GM23338 (cell line): ENCODE data around the gene SLC6A1. TPM values are rescaled to one million over a fixed set of nuclear protein-coding genes. Genes with fewer than 3 reads are reported as not detected.

Experiments used
- ATAC-seq: fragments of 200-7000 bp; cut with Tn5 transposase; 3 replicates; pipeline ENCODE4 v1.9.1; 2020
- DNase-seq: peaks from one replicate; pipeline ENCODE4 v3.0.0-alpha.2; 2015; ENCODE audit warnings: low spot score
- H2AFZ ChIP-seq: fragments of 200-600 bp; sonication (generic); 2 replicates; pipeline ENCODE4 v1.8.0; 2016; ENCODE audit warnings: antibody characterized with exemption, mild to moderate bottlenecking, moderate library complexity
- H3F3A ChIP-seq: fragments of 200-600 bp; sonication (generic); replicated peaks from 2 replicates; pipeline ENCODE4 v1.8.0; 2017; ENCODE audit warnings: antibody characterized with exemption, mixed run types, low read depth
- H3K27ac ChIP-seq: fragments of 200-600 bp; sonication (generic); 2 replicates; pipeline ENCODE4 v1.6.1; 2016; ENCODE audit warnings: low read depth
- H3K27me3 ChIP-seq: fragments of 200-600 bp; sonication (generic); 2 replicates; pipeline ENCODE4 v1.8.0; 2016; ENCODE audit warnings: mild to moderate bottlenecking, mixed run types, moderate library complexity; ENCODE audit not compliant: insufficient read depth
- H3K36me3 ChIP-seq: fragments of 200-600 bp; sonication (generic); 2 replicates; pipeline ENCODE4 v1.8.0; 2016; ENCODE audit warnings: mild to moderate bottlenecking; ENCODE audit not compliant: insufficient read depth
- H3K4me1 ChIP-seq: fragments of 200-600 bp; sonication (generic); 2 replicates; pipeline ENCODE4 v1.8.0; 2016; ENCODE audit warnings: mild to moderate bottlenecking, moderate library complexity; ENCODE audit not compliant: insufficient read depth
- H3K4me2 ChIP-seq: fragments of 200-600 bp; sonication (generic); 2 replicates; pipeline ENCODE4 v1.7.1; 2017; ENCODE audit warnings: mixed run types
- H3K4me3 ChIP-seq: fragments of 200-600 bp; sonication (generic); 2 replicates; pipeline ENCODE4 v1.6.1; 2016; ENCODE audit warnings: mixed run types
- H3K79me2 ChIP-seq: fragments of 200-600 bp; sonication (generic); replicated peaks from 2 replicates; pipeline ENCODE4 v1.8.0; 2017; ENCODE audit warnings: mild to moderate bottlenecking; ENCODE audit not compliant: insufficient read depth
- H3K9me2 ChIP-seq: fragments of 200-600 bp; sonication (generic); 2 replicates; pipeline ENCODE4 v1.8.0; 2017; ENCODE audit not compliant: insufficient read depth
- H4K20me1 ChIP-seq: fragments of 200-600 bp; sonication (generic); replicated peaks from 2 replicates; pipeline ENCODE4 v1.8.0; 2017; ENCODE audit warnings: mild to moderate bottlenecking; ENCODE audit not compliant: insufficient read depth
- H3K27ac Mint-ChIP-seq: 2 replicates; pipeline ENCODE4 v1.8.0; 2020; ENCODE audit warnings: inconsistent platforms, mild to moderate bottlenecking, moderate library complexity, mixed read lengths
- H3K27me3 Mint-ChIP-seq: 3 replicates; pipeline ENCODE4 v1.8.0; 2022; ENCODE audit warnings: low read depth, mild to moderate bottlenecking, moderate library complexity, mixed read lengths, inconsistent platforms; ENCODE audit not compliant: insufficient read depth, poor library complexity
- H3K36me3 Mint-ChIP-seq: 3 replicates; pipeline ENCODE4 v1.8.0; 2021; ENCODE audit warnings: low read depth, mild to moderate bottlenecking, inconsistent platforms, moderate library complexity, mixed read lengths
- H3K4me1 Mint-ChIP-seq: 3 replicates; pipeline ENCODE4 v1.8.0; 2020; ENCODE audit warnings: mild to moderate bottlenecking, inconsistent platforms, mixed read lengths
- H3K4me3 Mint-ChIP-seq: 3 replicates; pipeline ENCODE4 v1.8.0; 2021; ENCODE audit warnings: moderate library complexity, mild to moderate bottlenecking, inconsistent platforms, mixed read lengths
- H3K9me3 Mint-ChIP-seq: 3 replicates; pipeline ENCODE4 v1.8.0; 2020; ENCODE audit warnings: moderate library complexity, mild to moderate bottlenecking, inconsistent platforms, mixed read lengths
- CREB1 ChIP-seq: fragments of 250-450 bp; sonication (Bioruptor Pico); IDR thresholded peaks from 2 replicates; pipeline ENCODE4 v1.5.0; 2020; ENCODE audit warnings: low read depth, mild to moderate bottlenecking, moderate library complexity
- CTCF ChIP-seq, 2 experiments: fragments of 200-600 bp in 1 of 2; sonication (generic) in 1 of 2; conservative IDR thresholded peaks; 2 replicates each; pipeline versions ENCODE4 v1.5.1 to v1.6.1; 2016 to 2017; ENCODE audit warnings: antibody characterized with exemption in 2 of 2, low read depth in 2 of 2, mild to moderate bottlenecking in 2 of 2, moderate library complexity in 1 of 2
- ETS1 ChIP-seq: IDR thresholded peaks from 2 replicates; pipeline ENCODE4 v1.6.1; 2016; ENCODE audit warnings: antibody characterized with exemption
- EZH2 ChIP-seq: fragments of 200-600 bp; sonication (generic); IDR thresholded peaks from one replicate; pipeline ENCODE4 v1.8.0; 2017; ENCODE audit warnings: antibody characterized with exemption, mild to moderate bottlenecking, low read depth; ENCODE audit not compliant: unreplicated experiment
- EZH2phosphoT487 ChIP-seq: fragments of 200-600 bp; sonication (generic); IDR thresholded peaks from one replicate; pipeline ENCODE4 v1.8.1; 2018; ENCODE audit warnings: antibody characterized with exemption; ENCODE audit not compliant: unreplicated experiment
- JUNB ChIP-seq: IDR thresholded peaks from one replicate; pipeline ENCODE4 v1.6.1; 2016; ENCODE audit warnings: antibody characterized with exemption; ENCODE audit not compliant: unreplicated experiment
- NANOG ChIP-seq: IDR thresholded peaks from 2 replicates; pipeline ENCODE4 v1.6.1; 2016; ENCODE audit warnings: antibody characterized with exemption, borderline replicate concordance
- POLR2AphosphoS5 ChIP-seq: IDR thresholded peaks from 2 replicates; pipeline ENCODE4 v1.6.1; 2016; ENCODE audit warnings: antibody characterized with exemption, low read depth
- REST ChIP-seq: IDR thresholded peaks from one replicate; pipeline ENCODE4 v1.6.1; 2018; ENCODE audit warnings: antibody characterized with exemption; ENCODE audit not compliant: unreplicated experiment
- STAT1 ChIP-seq: IDR thresholded peaks from one replicate; pipeline ENCODE4 v1.6.1; 2016; ENCODE audit warnings: antibody characterized with exemption; ENCODE audit not compliant: unreplicated experiment
- ZNF114 ChIP-seq: fragments of 250-450 bp; sonication (Bioruptor Pico); IDR thresholded peaks from 2 replicates; pipeline ENCODE4 v1.5.0; 2020; ENCODE audit warnings: mild to moderate bottlenecking, moderate library complexity
- ZNF331 ChIP-seq: fragments of 250-450 bp; sonication (Bioruptor Pico); IDR thresholded peaks from 2 replicates; pipeline ENCODE4 v1.5.0; 2020; ENCODE audit warnings: low read depth, mild to moderate bottlenecking, moderate library complexity
- ZNF462 ChIP-seq: fragments of 250-450 bp; sonication (Bioruptor Pico); IDR thresholded peaks from 2 replicates; pipeline ENCODE4 v1.5.0; 2020; ENCODE audit warnings: mild to moderate bottlenecking, moderate library complexity
- polyA plus RNA-seq: library from polyadenylated mRNA; unstranded; fragments of >200 nt; fragmentation: Nextera tagmentation; extraction: Ambion mirVana; gene quantifications from 2 replicates; pipeline ENCODE4 v1.2.1, GENCODE V29; 2016
- total RNA-seq: library from RNA; depleted of rRNA; stranded (reverse); fragments of >200 nt; shearing (Covaris generic); gene quantifications from 2 replicates; pipeline ENCODE4 v1.2.3, GENCODE V29; 2014

Gene SLC6A1
- total and polyA plus RNA-seq, 2 experiments from 2014 or later: 0.16 to 0.28 TPM

GRCh38 chr3:11088066-11088465 lies 95.5 kb downstream of the SLC6A1 start:
- DNase-seq (no peak), ATAC-seq (no peak)
- no peak overlapping the region for H3K4me3 Mint-ChIP-seq
- Histone ChIP-seq H3K9me2 (no peaks in the 10 kb centered on the region), H3K4me2 (no peak overlapping the region), H2AFZ (no peak overlapping the region), H3K27ac (no peak overlapping the region), H3F3A (no peaks in the 10 kb centered on the region), H4K20me1 (no peaks in the 10 kb centered on the region), H3K36me3 (no peaks in the 10 kb centered on the region), H3K4me1 (no peaks in the 10 kb centered on the region), H3K79me2 (no peaks in the 10 kb centered on the region), H3K27me3 (no peaks in the 10 kb centered on the region), H3K4me3 (no peak overlapping the region)
- H3K36me3 Mint-ChIP-seq: no peaks in the 10 kb centered on the region; the same call in 2 of the 3 replicates
- H3K4me1 Mint-ChIP-seq: no peaks in the 10 kb centered on the region
- H3K27ac Mint-ChIP-seq: no peak overlapping the region
- H3K9me3 Mint-ChIP-seq: peaks cover 5% of the 10 kb centered on the region
- TF ChIP-seq POLR2AphosphoS5 (no peak), CTCF (conservative IDR thresholded peaks at IDR 0.05; ENCODE audit: low read depth in 2 of 2) (no peak), EZH2 (no peak), ETS1 (no peak), NANOG (no peak), ZNF114 (CRISPR knock-in tag) (no peak), EZH2phosphoT487 (no peak), ZNF331 (CRISPR knock-in tag) (no peak), JUNB (no peak), CREB1 (CRISPR knock-in tag) (no peak), ZNF462 (CRISPR knock-in tag) (no peak), STAT1 (no peak), REST (no peak)
- peaks cover 10% of the 10 kb centered on the region for H3K27me3 Mint-ChIP-seq
